Activated CD4-positive, alpha-beta T cell treated with anti-CD3 and anti-CD28 coated beads, Interleukin-2, amount 50 U/mL, for 48 hours (primary cell): ENCODE data around the gene SYT17.
A peak's percentile ranks its signal among the peaks of the same experiment; 100 is the strongest.
"Not testable (repeated sequence)": the region's sequence is repeated elsewhere in the genome, so short reads cannot be mapped to it uniquely, and the experiment has no call there.

ENCODE experiments used
- DNase-seq, 2 experiments: peaks; one replicate each; pipeline ENCODE4 v3.0.0-alpha.2; 2020

The SYT17 gene

GRCh38 chr16:19175492-19176262 lies 7.6 kb downstream of the SYT17 start:
- DNase-seq: no peak

- no peak for DNase-seq
Observed at GRCh38 chr16:19177111-19177739, 9.2 kb downstream of the SYT17 start.

DNA sequence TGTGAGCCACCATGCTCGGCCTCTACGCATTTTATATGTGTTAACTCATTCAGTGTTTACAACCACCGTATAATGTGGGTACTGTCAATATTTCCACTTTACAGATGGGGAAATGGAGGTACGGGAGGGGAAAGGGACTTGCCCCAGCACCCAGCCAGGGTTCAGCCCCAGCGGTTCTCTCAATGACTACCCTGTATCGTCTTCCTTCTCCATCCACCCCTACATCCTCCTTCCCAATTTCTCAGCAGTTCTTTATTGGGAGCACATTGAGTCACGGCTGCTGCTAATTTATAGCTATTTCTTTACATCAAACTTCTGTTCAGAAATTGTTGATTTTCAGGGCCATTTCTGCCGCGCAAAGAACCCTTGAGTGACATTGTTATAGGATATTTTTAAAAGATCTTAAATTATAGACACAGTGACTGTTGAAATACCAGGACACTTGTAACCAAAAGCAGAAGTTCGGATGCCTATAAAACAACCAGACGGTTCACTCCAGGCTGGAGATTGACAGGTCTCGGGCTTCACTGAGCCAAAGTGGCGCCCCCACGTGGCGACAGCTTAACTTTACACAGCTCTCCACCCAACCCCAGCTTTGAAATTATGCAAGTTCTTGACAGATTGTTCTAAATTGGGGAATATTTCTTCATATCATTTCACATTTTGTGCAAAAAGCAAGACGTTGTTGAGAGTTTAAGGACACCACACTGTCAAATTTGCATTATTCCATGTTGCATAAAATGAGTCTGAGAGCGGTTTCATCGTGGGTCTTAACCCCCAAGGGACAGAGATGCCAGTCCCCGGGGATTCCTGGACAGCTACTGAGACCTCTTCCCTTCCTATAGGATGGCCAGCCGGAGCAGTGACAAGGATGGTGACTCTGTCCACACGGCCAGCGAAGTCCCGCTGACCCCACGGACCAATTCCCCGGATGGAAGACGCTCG lies 11.8 kb downstream of the SYT17 start:
- peak; percentile 54 to 63 for DNase-seq

DNA sequence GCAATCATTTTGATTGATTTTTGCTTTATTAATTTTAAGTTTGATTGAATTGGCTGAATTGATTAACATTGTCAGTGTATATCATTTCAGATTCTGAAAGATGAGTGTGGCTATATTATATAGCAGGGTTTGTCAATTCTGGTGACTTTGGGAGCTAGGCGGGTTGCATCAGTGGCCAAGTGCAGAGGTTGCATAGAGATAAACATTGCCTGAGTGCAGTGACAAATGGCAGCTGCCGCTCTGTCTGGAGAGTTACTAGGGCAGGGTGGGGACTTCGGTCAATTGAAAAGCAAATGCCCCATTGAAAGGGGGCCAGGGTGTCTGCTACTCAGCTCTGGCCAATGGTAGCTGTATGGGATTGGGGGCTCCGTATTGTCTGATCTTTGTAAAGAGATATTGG lies 12.7 kb downstream of the SYT17 start:
- no peak for DNase-seq

GRCh38 chr16:19182481-19182880 lies 14.4 kb downstream of the SYT17 start:
- no peak for DNase-seq

- DNase-seq: no peak
Observed at GRCh38 chr16:19183187-19183586, 15.1 kb downstream of the SYT17 start.

DNA sequence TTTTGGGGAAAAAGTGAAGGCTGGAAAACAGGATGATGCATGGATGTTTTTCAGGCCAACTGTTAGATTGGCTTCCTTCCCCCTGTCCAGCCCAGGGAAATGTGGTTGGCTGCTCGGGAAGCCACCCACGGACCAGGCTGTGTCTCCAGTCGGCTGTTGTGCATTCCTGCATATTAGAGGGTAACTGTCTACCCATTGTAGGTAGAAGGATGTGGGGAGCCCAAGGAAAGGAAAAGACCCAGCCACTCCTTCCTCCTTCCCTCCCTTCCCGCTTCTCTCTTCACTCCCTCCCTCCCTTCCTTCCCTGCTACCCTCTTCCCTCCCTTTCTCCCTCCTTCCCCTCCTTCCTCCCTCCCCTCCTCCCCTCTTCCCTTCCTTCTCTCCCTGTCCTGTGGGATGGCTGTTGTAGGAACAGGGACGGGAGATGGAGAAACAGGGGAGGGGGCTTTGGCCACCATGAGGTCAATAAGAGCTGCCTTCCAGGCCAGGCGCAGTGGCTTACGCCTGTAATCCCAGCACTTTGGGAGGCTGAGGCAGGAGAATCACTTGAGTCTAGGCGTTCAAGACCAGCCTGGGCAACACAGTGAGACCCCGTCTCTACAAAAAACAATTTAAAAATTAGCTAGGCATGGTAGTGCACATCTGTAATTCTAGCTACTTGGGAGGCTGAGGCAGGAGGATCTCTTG lies 16.9 kb downstream of the SYT17 start:
- DNase-seq: no peak

GRCh38 chr16:19185510-19185851 lies 17.4 kb downstream of the SYT17 start:
- DNase-seq: no peak

- DNase-seq: no peak
Observed at GRCh38 chr16:19186408-19186807, 18.4 kb downstream of the SYT17 start.

DNA sequence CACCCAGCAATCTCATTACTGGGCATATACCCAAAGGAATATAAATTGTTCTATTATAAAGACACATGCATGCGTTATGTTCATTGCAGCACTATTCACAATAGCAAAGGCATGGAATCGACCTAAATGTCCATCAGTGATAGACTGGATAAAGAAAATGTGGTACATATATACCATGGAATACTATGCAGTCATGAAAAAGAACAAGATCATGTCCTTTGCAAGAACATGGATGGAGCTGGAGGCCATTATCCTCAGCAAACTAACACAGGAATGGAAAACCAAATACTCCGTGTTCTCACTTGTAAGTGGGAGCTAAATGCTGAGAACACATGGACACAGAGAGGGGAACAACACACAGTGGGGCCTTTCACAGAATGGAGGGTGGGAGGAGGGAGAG lies 19.9 kb downstream of the SYT17 start:
- DNase-seq: not testable (repeated sequence)

- no peak for DNase-seq
Observed at GRCh38 chr16:19188406-19188805, 20.4 kb downstream of the SYT17 start.

GRCh38 chr16:19192865-19193264 lies 24.8 kb downstream of the SYT17 start:
- DNase-seq: no peak

DNA sequence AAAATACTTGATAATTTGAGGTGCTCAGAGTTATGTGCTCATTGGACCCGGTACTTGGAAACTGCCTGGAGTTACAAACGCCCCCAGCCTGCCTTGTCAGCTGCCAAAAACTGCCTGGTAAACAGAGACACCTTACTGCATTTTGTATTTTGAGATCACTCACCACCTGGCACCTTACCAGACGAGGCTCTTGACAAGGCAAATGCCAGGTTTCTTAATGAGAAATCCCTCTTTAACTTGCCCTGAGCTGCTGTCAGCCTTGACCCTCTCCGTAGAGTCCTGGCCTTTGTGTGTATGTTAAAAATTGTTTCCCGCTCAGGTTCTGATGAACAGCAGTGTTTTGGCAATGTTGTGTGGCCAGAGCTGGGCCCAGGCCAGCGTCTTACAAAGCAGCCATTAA lies 28.8 kb downstream of the SYT17 start:
- no peak for DNase-seq

DNA sequence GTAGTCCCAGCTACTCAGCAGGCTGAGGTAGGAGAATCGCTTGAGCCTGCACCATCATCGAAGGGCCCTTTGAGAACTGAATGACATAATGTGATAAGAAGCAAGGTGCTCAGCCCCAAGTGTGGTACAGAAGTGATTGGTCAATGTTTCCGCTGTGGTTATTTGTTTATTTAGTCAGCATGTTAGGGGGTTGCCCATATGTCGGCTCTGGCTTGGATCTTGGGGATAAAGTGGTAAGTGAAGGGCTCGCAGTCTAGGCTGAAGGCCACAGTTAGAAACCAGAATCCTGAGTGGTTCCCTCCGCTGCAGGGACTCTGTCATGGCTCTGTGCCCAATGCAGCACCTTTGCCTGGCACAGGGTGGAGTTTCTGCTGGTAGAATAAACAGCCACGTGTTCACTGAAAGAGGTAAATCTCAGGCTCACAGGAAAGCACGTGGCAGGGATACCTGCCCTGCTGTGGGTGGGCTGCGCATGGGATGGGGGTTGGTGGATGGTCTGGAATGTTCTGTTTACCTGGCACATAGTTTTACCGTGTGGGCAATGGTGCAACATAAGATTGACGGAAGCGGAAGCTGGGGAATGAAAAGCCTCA lies 35.4 kb downstream of the SYT17 start:
- no peak for DNase-seq

- no peak for DNase-seq
Observed at GRCh38 chr16:19210280-19210924, 42.4 kb downstream of the SYT17 start.

DNA sequence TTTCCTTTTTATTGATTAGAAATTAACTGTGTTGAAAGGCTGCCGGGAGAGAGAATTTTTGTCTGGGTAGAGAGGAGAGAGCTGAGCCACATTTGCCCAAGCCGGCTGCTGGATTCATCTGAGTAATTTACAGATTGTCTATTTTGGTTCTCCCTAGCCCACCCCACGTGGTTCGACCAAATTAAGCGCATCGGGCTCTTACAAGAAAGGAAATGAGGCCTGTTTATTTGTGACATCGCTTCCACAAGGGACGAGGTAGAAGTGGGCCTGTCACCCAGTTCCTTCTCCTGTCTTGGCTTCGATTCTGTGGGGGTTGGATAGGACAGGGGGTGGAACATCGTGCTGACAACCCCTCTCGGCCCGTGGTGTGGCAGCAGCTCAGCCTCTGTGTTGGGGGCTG lies 42.9 kb downstream of the SYT17 start:
- DNase-seq: no peak

DNA sequence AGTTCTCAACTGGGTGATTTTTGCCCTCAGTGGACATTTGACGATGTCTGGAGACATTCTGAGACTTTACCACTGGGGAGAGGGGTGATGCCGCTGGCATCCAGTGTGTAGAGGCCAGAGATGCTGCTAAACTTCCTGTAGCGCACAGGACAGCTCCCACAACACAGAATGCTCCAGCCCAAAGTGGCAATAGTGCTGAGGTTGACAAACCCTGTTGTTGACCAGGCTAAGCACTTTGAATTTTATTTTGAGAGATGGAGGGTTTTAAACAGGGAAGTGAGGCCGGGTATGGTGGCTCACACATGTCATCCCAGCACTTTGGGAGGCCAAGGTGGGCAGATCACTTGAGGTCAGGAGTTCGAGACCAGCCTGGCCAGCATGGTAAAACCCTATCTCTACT lies 44.0 kb downstream of the SYT17 start:
- no peak for DNase-seq

DNA sequence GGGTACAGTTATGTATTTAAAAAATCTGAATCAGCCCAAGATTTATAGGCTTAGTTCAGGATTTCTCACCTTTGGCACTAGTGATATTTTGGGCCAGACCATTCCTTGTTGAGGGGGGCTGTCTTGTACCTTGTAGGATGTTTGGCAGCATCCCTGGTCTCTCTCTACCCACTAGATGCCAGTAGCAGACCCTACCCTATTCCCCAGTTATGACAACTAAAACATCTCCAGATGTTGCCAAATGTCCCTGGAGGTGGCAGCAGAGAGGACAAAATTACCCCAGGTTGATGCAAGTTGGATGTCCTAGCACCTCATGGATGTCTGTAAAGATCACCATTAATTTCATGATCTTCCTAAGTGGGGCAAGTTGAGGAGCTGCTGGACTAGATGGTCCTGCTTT lies 45.8 kb downstream of the SYT17 start:
- DNase-seq: peak; percentile 3 to 9

GRCh38 chr16:19215705-19216104 lies 47.7 kb downstream of the SYT17 start:
- no peak for DNase-seq

DNA sequence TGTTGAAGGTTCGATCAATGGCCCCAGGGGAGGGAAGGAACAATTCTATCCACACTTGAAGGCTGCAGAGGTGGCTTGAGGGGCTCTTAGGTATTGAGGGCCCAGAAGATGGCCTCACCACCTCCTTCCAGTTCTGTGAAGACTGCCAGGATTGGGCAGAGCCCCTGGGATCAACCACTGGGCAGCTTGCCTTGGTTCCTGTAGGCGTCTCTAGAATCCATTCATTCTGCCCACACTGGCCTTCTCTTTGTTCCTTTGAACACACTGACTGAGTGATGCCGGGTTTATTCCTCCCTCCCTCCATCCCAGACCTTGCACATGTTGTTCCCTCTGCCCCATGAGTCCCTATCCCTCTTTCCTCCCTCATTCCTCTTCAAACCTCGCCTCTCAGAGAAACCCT lies 50.5 kb downstream of the SYT17 start:
- DNase-seq: no peak

GRCh38 chr16:19219836-19220235 lies 51.8 kb downstream of the SYT17 start:
- no peak for DNase-seq
